Activated naive CD4-positive, alpha-beta T cell treated with anti-CD3 and anti-CD28 coated beads, Interleukin-2, amount 10 ng/mL, durations not matched to agents 7 days and 5 days (primary cell): ENCODE data around the gene SOX4.
A peak's percentile ranks its signal among the peaks of the same experiment; 100 is the strongest.
"Not testable (repeated sequence)": the region's sequence is repeated elsewhere in the genome, so short reads cannot be mapped to it uniquely, and the experiment has no call there.

Experiments used
- CTCF ChIA-PET: fragments of 350-600 bp; sonication (Branson Sonifier 250); formaldehyde crosslinking; loops from one replicate; lab custom pipeline; 2021; ENCODE audit warnings: antibody characterized with exemption; lab: Charles Lee
- DNase-seq: peaks from one replicate; pipeline ENCODE4 v3.0.0-alpha.2; 2020
- H3K27ac Mint-ChIP-seq: one replicate; pipeline ENCODE4 v1.8.0; 2021; ENCODE audit warnings: mild to moderate bottlenecking, moderate library complexity, mixed read lengths
- H3K27me3 Mint-ChIP-seq: one replicate; pipeline ENCODE4 v1.8.0; 2021; ENCODE audit warnings: mild to moderate bottlenecking, mixed read lengths
- H3K36me3 Mint-ChIP-seq: one replicate; pipeline ENCODE4 v1.8.0; 2021; ENCODE audit warnings: mixed read lengths
- H3K4me1 Mint-ChIP-seq: one replicate; pipeline ENCODE4 v1.8.0; 2021; ENCODE audit warnings: mixed read lengths
- H3K4me3 Mint-ChIP-seq: one replicate; pipeline ENCODE4 v1.8.0; 2021; ENCODE audit warnings: mild to moderate bottlenecking, moderate library complexity, mixed read lengths
- H3K9me3 Mint-ChIP-seq: one replicate; pipeline ENCODE4 v1.8.0; 2021; ENCODE audit warnings: mixed read lengths

Gene SOX4

DNA sequence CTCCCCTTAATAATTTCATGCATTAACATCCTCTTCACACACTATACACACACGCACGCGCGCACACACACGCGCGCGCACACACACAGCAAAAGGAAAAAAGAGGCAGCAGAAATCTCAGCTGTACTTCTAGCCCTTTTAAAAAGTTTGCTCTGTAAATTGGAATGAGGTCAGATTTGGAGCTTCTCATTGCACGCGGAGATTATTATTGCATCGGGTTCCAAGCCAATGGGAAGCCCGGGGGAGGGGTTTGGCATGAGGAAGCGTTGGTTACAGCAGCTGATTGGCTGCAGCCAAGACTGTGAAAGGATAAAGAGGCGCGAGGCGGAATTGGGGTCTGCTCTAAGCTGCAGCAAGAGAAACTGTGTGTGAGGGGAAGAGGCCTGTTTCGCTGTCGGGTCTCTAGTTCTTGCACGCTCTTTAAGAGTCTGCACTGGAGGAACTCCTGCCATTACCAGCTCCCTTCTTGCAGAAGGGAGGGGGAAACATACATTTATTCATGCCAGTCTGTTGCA is at the start of gene SOX4:
TSS of gene SOX4 (plus strand) at position 340 of the 515 bp plus-strand sequence. CDS start 784 bp downstream, outside the sequence.
- H3K27me3 Mint-ChIP-seq, result peaks cover 40% of the 10 kb centered on the region
- H3K9me3 Mint-ChIP-seq, result no peaks in the 10 kb centered on the region
- peak; percentile 72 for DNase-seq
- peak within 1 kb of the TSS; percentile 76 for H3K27ac Mint-ChIP-seq
- peak within 1 kb of the TSS; percentile 80 for H3K4me3 Mint-ChIP-seq
- H3K4me1 Mint-ChIP-seq, result peaks cover 24% of the 10 kb centered on the region
- CTCF ChIA-PET, result interaction anchor here (0.7 kb wide), 1 partner anchor 911 kb away, joined by 3 read pairs; no protein-coding TSS in a partner anchor
- peaks cover 10% of the 10 kb centered on the region for H3K36me3 Mint-ChIP-seq

DNA sequence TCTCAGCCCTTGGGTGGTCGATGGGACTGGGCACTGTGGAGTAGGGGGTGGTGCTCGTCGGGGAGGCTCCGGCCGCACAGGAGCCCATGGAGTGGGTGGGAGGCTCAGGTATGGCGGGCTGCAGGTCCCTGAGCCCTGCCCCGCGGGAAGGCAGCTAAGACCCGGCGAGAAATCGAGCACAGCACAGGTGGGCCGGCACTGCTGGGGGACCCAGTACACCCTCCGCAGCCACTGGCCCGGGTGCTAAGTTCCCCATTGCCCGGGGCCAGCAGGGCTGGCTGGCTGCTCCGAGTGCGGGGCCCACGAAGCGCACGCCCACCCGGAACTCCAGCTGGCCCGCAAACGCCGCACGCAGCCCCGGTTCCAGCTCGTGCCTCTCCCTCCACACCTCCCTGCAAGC is 41.3 kb upstream of the SOX4 start:
- H3K27ac Mint-ChIP-seq, H3K36me3 Mint-ChIP-seq, H3K4me1 Mint-ChIP-seq, CTCF ChIA-PET, DNase-seq, H3K27me3 Mint-ChIP-seq, H3K4me3 Mint-ChIP-seq: not testable (repeated sequence)
- peaks cover 14% of the 10 kb centered on the region for H3K9me3 Mint-ChIP-seq

DNA sequence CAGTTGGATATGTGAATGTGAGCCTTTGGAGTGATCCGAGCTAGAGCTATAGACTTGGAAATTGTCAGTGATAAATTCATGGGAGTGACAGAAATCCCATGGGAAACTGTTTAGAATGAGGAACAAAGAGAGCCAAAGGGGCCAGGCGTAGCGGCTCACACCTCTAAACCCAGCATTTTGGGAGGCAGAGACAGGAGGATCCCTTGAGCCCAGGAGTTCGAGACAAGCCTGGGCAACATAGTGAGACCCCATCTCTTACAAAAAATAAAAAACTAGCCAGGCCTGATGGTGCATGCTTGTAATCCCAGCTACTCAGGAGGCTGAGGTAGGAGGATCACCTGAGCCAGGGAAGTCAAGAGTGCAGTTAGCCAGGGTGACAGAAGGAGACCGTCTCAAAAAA is 39.3 kb upstream of the SOX4 start:
- no peak for DNase-seq
- H3K36me3 Mint-ChIP-seq, result no peaks in the 10 kb centered on the region
- peaks cover 8% of the 10 kb centered on the region for H3K9me3 Mint-ChIP-seq
- CTCF ChIA-PET, result no interaction called here
- H3K27ac Mint-ChIP-seq, result no peak overlapping the region
- H3K4me3 Mint-ChIP-seq, result no peak overlapping the region
- no peaks in the 10 kb centered on the region for H3K27me3 Mint-ChIP-seq
- no peaks in the 10 kb centered on the region for H3K4me1 Mint-ChIP-seq

DNA sequence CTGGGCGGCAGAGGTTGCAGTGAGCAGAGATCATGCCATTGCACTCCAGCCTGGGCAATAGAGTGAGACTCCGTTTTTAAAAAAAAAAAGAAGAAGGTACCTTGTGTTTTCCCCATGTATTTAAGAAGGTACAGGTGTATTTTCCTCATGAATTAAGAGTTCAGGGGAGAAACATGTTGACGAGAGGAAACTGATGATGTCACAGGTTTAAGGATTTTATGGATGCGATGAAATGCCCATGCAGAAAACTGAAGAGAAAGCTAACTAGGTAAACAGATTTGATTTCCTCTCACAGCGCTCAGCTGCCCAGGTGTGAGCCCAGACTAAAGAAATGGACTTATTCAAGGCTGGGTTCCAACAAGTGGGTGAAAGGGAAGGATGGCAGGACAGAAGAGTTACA is 38.4 kb upstream of the SOX4 start:
- no peak overlapping the region for H3K27ac Mint-ChIP-seq
- H3K4me3 Mint-ChIP-seq, result no peak overlapping the region

DNA sequence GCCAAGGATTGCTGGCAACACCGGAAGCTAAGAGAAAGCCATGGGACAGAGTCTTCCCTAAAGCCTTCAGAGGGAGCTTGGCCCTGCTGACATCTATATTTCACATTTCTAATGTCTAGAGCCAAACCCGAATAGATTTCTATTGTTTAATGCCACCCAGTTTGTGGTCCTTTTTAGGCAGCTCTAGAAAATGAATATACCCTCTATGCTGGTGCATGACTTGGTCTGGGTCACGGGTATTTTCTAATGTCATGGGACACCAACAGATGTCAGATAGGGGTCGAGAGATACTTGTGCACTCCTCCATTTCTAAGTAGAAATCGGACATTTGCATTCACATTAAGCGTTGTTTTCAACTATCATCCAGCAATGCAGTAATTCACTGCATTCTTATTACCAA is 37.0 kb upstream of the SOX4 start:
- CTCF ChIA-PET, result no interaction called here
- H3K27ac Mint-ChIP-seq, result no peak overlapping the region
- no peaks in the 10 kb centered on the region for H3K27me3 Mint-ChIP-seq

More for the DNA sequence above, 38.4 kb upstream of the SOX4 start:
- Mint-ChIP-seq H3K9me3 (peaks cover 4% of the 10 kb centered on the region), H3K36me3 (no peaks in the 10 kb centered on the region), H3K4me1 (no peaks in the 10 kb centered on the region), H3K27me3 (no peaks in the 10 kb centered on the region)
- no peak for DNase-seq
- CTCF ChIA-PET, result no interaction called here

DNA sequence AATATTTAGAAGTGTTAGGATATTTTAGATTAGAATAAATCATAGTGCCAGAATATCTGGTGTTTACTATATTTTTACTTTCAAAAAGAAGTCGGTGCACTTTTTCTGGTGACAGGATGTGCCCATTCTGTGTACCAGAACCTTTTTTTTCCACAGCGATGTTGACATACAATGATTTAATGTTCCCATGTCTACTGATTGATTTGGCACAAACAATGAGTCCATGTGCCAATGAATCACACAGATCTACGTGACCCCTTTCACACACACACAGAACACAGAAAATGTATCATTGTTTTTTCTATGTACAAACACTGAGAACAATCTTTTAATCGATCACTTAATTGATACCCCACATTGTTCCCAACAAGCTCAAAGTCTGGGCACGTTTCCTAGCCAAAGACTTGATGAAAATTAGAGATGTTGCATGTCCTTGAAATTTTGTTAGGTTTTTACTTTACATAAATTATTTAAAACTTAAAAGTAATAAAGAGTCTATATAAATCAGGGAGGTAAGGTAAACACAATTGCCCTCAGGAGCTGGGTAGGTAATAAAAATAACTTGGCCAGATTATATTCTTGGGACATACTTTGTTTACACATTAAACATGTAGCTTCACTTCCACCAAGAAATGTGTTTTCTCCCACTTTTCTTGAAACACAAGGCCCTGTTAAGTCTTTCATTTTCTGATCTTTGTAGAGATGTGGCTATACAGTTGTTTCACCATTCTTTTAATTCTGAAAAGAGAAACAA is 36.4 kb upstream of the SOX4 start:
- Mint-ChIP-seq H3K4me1 (no peaks in the 10 kb centered on the region), H3K27ac (no peak overlapping the region), H3K36me3 (no peaks in the 10 kb centered on the region), H3K9me3 (peaks cover 1% of the 10 kb centered on the region), H3K4me3 (no peak overlapping the region), H3K27me3 (no peaks in the 10 kb centered on the region)
- CTCF ChIA-PET, result no interaction called here
- DNase-seq, result no peak

More for the DNA sequence above, 37.0 kb upstream of the SOX4 start:
- Mint-ChIP-seq H3K4me3 (no peak overlapping the region), H3K9me3 (peaks cover 1% of the 10 kb centered on the region), H3K36me3 (no peaks in the 10 kb centered on the region), H3K4me1 (no peaks in the 10 kb centered on the region)
- no peak for DNase-seq

DNA sequence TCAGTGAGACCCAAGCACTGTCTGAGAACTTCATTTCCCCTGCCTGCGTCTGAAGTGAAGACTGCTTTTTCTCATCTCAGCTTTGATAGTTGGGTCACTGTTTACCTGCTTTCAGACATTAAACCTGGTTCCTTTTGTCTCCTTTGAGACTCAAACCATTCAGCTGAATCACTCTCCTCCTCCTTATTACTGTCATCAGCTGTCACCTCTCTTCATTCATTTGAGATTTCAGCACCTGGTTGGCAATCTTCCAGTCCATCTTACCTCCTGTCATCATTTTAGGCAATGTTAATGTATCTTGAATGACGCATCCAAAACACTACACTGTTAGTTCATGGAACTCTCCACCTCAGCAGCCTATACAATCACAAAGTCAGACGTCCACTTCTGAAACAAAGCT is 34.3 kb upstream of the SOX4 start:
- Mint-ChIP-seq H3K27me3 (no peaks in the 10 kb centered on the region), H3K27ac (no peak overlapping the region), H3K4me3 (no peak overlapping the region), H3K36me3 (no peaks in the 10 kb centered on the region), H3K9me3 (no peaks in the 10 kb centered on the region), H3K4me1 (no peaks in the 10 kb centered on the region)
- CTCF ChIA-PET, result no interaction called here
- no peak for DNase-seq

DNA sequence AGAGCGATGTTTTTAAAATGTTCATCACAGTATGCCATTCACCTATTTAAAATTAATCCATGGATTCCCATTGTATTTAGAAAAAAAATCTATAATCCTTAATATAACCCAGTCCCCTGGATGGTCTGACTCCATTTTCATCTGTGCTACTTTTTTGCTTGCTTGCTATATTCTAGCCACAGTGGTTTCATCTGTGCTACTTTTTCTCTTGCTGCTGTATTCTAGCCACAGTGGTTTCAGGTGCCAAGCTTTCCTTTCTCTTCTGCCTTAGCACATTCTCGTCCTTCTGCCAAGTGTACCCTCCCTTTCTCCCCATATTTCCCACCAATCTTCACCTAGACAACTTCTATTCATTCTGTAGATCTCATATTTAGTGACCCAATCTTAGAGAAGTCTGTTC is 33.3 kb upstream of the SOX4 start:
- Mint-ChIP-seq H3K4me3 (no peak overlapping the region), H3K9me3 (no peaks in the 10 kb centered on the region), H3K27ac (no peak overlapping the region), H3K36me3 (no peaks in the 10 kb centered on the region), H3K27me3 (no peaks in the 10 kb centered on the region), H3K4me1 (no peaks in the 10 kb centered on the region)
- CTCF ChIA-PET, result no interaction called here
- DNase-seq, result no peak

DNA sequence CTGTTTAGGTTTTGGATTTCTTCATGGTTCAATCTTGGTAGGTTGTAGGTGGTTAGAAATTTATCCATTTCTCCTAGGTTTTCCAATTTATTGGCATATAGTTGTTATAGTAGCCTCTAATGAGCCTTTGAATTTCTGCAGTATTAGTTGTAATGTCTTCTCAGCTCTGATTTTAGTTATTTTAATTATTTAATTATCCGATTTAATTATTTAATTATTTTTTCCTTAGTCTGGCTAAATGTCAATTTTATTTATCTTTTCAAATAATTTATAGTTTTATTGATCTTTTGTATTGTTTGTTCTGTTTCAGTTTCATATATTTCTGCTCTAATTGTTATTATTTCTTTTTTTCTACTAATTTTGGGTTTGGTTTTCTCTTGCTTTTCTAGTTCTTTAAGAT is 28.1 kb upstream of the SOX4 start:
- H3K9me3 Mint-ChIP-seq, result no peaks in the 10 kb centered on the region
- no peaks in the 10 kb centered on the region for H3K36me3 Mint-ChIP-seq
- DNase-seq, result no peak
- H3K27ac Mint-ChIP-seq, result no peak overlapping the region
- CTCF ChIA-PET, result interaction anchor here (0.7 kb wide), 1 partner anchor 883 kb away, joined by 4 read pairs; no protein-coding TSS in a partner anchor
- no peaks in the 10 kb centered on the region for H3K27me3 Mint-ChIP-seq
- no peak overlapping the region for H3K4me3 Mint-ChIP-seq
- no peaks in the 10 kb centered on the region for H3K4me1 Mint-ChIP-seq

DNA sequence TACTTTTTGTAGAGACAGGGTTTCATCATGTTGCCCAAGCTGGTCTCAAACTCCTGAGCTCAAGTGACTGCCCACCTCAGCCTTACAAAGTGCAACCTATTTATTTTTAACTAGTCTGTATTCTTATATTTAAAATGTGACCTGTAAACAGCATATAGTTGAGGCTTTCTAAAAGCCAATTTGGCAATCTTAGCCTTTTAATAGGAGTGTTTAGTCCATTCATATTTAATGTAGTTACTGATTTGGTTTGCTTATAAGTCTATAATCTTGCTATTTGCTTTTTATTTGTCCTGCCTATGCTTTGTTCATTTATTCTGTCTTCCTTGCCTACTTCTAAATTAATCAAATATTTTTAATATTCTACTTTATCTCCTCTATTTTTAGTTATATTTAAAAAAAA is 15.0 kb upstream of the SOX4 start:
- no peaks in the 10 kb centered on the region for H3K27me3 Mint-ChIP-seq
- peaks cover 8% of the 10 kb centered on the region for H3K9me3 Mint-ChIP-seq
- no peaks in the 10 kb centered on the region for H3K4me1 Mint-ChIP-seq
- CTCF ChIA-PET, result no interaction called here
- no peak overlapping the region for H3K27ac Mint-ChIP-seq
- no peak overlapping the region for H3K4me3 Mint-ChIP-seq
- H3K36me3 Mint-ChIP-seq, result peaks cover 1% of the 10 kb centered on the region
- no peak for DNase-seq

DNA sequence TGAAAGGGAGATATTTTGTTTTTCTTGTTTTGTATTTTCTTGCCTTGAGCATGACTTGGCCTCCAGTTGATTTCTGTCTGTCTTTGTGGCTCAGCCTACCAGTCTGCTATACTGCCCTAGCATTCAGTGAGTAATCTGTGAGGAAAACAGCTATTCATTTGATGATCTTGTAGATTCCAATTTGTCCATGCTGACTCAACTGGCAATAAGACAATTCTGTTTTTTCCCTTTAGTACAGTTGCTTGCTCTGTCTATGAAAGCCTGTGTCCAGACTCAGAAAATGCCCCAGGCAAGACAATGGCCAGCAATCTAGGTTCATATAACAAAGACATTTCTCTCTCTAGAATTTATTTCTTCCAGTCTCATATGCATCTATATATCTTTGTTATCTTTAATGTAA is 10.9 kb upstream of the SOX4 start:
- H3K27me3 Mint-ChIP-seq, result peaks cover 27% of the 10 kb centered on the region
- DNase-seq, result no peak
- H3K27ac Mint-ChIP-seq, result no peak overlapping the region
- H3K36me3 Mint-ChIP-seq, result peaks cover 1% of the 10 kb centered on the region
- peaks cover 9% of the 10 kb centered on the region for H3K9me3 Mint-ChIP-seq
- peaks cover 5% of the 10 kb centered on the region for H3K4me1 Mint-ChIP-seq
- no peak overlapping the region for H3K4me3 Mint-ChIP-seq
- CTCF ChIA-PET, result no interaction called here

DNA sequence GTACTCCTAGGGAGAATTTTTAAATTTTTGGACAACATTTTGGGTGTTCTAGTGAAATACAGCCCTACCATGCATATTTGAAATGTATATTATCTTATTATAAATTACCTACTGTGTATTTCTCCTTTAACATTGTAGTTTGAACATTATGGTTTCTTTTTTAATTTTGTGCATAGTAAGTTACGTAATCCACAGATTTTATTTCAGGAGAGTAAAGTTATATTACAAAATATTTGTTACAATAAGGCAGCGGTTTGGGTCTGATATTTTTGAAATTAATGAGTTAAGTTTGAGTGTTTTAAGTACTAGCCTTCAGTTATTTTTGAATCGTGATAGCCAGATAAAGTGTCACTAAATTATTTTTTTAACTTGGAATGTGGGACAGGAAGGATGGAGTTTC is 7.3 kb upstream of the SOX4 start:
- CTCF ChIA-PET, result interaction anchor here (3.8 kb wide), 1 partner anchor 1022 kb away, joined by 49 read pairs; no protein-coding TSS in a partner anchor
- no peak for DNase-seq
- peaks cover 45% of the 10 kb centered on the region for H3K27me3 Mint-ChIP-seq
- peaks cover 1% of the 10 kb centered on the region for H3K36me3 Mint-ChIP-seq
- H3K4me1 Mint-ChIP-seq, result peaks cover 13% of the 10 kb centered on the region
- H3K4me3 Mint-ChIP-seq, result no peak overlapping the region
- peaks cover 9% of the 10 kb centered on the region for H3K9me3 Mint-ChIP-seq
- no peak overlapping the region for H3K27ac Mint-ChIP-seq

DNA sequence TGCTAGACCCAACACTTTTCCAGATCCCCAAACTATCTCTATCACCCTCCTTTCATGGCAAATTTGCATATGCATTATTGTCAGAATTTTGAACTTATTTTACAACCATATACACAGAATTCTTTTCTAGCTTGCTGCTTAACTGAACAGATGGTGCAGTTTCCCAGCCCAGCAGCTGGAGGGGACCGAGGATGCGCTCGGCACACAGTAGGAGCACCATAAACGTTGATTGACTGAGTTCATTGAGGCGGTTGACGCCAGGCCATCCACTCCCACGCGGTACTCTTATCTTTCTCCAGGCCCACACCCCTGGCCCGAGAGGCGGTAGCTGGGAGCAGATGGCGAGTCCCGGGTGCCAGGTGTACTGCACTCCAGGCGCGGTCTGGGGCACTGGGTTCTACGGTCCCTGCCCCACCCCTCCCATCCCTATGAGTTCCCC is 6.8 kb upstream of the SOX4 start:
- H3K27me3 Mint-ChIP-seq, result peaks cover 45% of the 10 kb centered on the region

DNA sequence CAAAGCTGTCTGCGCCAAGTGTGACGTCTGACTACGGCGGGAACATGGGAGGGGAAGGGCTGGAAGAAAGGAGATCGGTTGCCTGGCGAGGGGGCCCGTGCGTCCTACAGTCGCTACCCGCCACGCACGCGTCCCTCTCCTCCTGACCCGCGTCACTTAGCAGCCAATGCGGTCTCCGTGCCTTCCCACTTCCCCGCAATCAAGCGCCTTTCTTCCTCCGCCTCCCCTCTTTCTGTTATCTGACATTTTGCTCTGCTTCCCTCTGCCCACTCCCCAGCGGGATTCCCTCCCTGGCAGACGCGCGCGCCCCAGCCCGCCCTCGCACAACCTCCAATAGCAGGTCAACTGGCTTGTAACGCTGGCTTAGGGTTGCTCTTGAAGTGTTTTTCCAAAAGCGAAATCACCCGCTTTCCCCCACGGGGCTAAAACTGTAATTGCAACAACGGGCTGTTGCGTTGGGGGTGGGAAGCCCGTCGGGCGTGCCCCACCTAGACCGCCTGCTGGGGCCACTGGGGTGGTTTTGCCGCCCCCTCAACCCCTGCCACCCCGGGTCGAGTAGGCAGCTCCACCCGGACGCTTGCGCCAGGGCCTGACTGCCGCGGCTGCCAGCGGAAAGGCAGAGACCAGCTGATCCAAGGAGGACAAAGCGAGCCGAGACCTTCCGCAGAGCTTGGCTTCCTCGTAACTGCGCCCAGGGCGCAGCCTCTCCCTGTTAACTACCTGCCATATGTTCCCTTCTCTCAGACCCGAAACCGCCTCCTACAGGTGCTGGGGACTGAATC is 6.2 kb upstream of the SOX4 start:
- Mint-ChIP-seq H3K9me3 (peaks cover 5% of the 10 kb centered on the region), H3K27ac (no peak overlapping the region), H3K27me3 (peaks cover 45% of the 10 kb centered on the region), H3K36me3 (peaks cover 1% of the 10 kb centered on the region), H3K4me3 (peak overlapping the region; percentile 86), H3K4me1 (peaks cover 13% of the 10 kb centered on the region)
- CTCF ChIA-PET, result interaction anchor here (1.4 to 3.8 kb wide), 4 partner anchors 10 to 1023 kb away, joined by 4 to 49 read pairs (median 5); no protein-coding TSS in a partner anchor
- peak; percentile 41 for DNase-seq

More for the DNA sequence above, 6.8 kb upstream of the SOX4 start:
- DNase-seq, result no peak
- H3K4me3 Mint-ChIP-seq, result peak overlapping the region; percentile 86
- peaks cover 9% of the 10 kb centered on the region for H3K9me3 Mint-ChIP-seq
- peaks cover 1% of the 10 kb centered on the region for H3K36me3 Mint-ChIP-seq
- CTCF ChIA-PET, result interaction anchor here (3.8 kb wide), 1 partner anchor 1022 kb away, joined by 49 read pairs; no protein-coding TSS in a partner anchor
- H3K27ac Mint-ChIP-seq, result no peak overlapping the region
- peaks cover 13% of the 10 kb centered on the region for H3K4me1 Mint-ChIP-seq
